ENCODE data around the gene FYCO1.
A peak's percentile ranks its signal among the peaks of the same experiment; 100 is the strongest.

Gene FYCO1

DNA sequence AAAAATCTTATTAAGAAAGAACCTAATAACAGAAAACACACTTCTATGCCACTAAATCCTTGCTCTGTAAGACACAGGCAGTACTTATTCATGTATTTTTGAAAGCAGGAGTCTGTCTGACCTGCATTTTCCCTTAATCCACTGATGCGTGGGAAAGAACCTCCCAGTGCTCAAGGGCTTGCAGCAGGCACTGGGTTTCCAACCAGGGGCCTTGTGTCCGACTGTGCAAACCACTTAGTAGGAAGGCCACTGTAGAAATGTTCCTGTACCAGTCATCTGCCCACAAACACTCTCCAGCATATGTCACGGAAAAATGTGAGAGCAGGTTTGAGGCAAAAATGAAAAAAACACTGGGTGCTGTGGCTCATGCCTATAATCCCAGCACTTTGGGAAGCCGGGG is 39.9 kb downstream of the FYCO1 start:
- DNase-seq (ENCODE audit: low read depth): no peak
- Histone ChIP-seq H3K9me3 (ENCODE audit: control insufficient read depth, low read length) (no peaks in the 10 kb centered on the region), H3K4me3 (ENCODE audit: low read length) (no peak overlapping the region), H3K4me1 (ENCODE audit: control insufficient read depth, insufficient read depth, low read length) (peaks cover 8% of the 10 kb centered on the region), H3K27me3 (replicated peaks; ENCODE audit: control insufficient read depth, insufficient read depth, low read length) (no peaks in the 10 kb centered on the region), H3K36me3 (ENCODE audit: control insufficient read depth, insufficient read depth, low read length, severe bottlenecking) (peaks cover 82% of the 10 kb centered on the region), H3K9ac (ENCODE audit: low read length) (no peak overlapping the region)

- DNase-seq (ENCODE audit: low read depth): no peak
- Histone ChIP-seq H3K27me3 (replicated peaks; ENCODE audit: control insufficient read depth, insufficient read depth, low read length) (no peaks in the 10 kb centered on the region), H3K9ac (ENCODE audit: low read length) (no peak overlapping the region), H3K4me3 (ENCODE audit: low read length) (no peak overlapping the region), H3K4me1 (ENCODE audit: control insufficient read depth, insufficient read depth, low read length) (peaks cover 8% of the 10 kb centered on the region), H3K36me3 (ENCODE audit: control insufficient read depth, insufficient read depth, low read length, severe bottlenecking) (peaks cover 82% of the 10 kb centered on the region), H3K9me3 (ENCODE audit: control insufficient read depth, low read length) (no peaks in the 10 kb centered on the region)
These were observed 40.5 kb downstream of the FYCO1 start for GRCh38 chr3:45955017-45955647.

GRCh38 chr3:45954306-45954705 is 41.3 kb downstream of the FYCO1 start:
- H3K27me3 ChIP-seq (replicated peaks; ENCODE audit: control insufficient read depth, insufficient read depth, low read length): no peaks in the 10 kb centered on the region
- H3K9ac ChIP-seq (ENCODE audit: low read length): no peak overlapping the region
- no peak overlapping the region for H3K4me3 ChIP-seq (ENCODE audit: low read length)
- no peaks in the 10 kb centered on the region for H3K9me3 ChIP-seq (ENCODE audit: control insufficient read depth, low read length)
- peaks cover 8% of the 10 kb centered on the region for H3K4me1 ChIP-seq (ENCODE audit: control insufficient read depth, insufficient read depth, low read length)
- no peak for DNase-seq (ENCODE audit: low read depth)
- peaks cover 82% of the 10 kb centered on the region for H3K36me3 ChIP-seq (ENCODE audit: control insufficient read depth, insufficient read depth, low read length, severe bottlenecking)

DNA sequence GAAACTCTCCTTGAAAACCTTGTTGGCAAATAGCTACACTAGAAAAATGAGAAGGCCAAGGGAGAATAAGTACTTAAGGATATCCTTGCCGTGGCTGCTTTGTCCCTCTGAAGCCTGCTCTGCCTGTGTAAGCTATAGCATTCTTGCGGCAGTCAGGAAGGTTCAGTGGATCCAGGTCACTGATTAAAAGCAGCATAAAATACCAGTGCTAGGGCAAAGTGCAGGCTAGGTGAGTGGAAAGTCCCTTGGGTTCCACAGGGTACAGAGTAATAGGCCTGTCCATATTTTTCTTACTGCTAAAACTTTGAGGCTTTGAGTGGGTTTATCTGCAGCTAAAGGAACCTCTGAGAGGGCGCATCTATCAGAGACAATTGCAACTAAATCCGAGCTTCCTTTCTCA is 42.1 kb downstream of the FYCO1 start:
- no peak overlapping the region for H3K9ac ChIP-seq (ENCODE audit: low read length)
- H3K9me3 ChIP-seq (ENCODE audit: control insufficient read depth, low read length): no peaks in the 10 kb centered on the region
- peaks cover 82% of the 10 kb centered on the region for H3K36me3 ChIP-seq (ENCODE audit: control insufficient read depth, insufficient read depth, low read length, severe bottlenecking)
- H3K4me1 ChIP-seq (ENCODE audit: control insufficient read depth, insufficient read depth, low read length): peaks cover 3% of the 10 kb centered on the region
- no peaks in the 10 kb centered on the region for H3K27me3 ChIP-seq (replicated peaks; ENCODE audit: control insufficient read depth, insufficient read depth, low read length)
- DNase-seq (ENCODE audit: low read depth): no peak
- no peak overlapping the region for H3K4me3 ChIP-seq (ENCODE audit: low read length)

DNA sequence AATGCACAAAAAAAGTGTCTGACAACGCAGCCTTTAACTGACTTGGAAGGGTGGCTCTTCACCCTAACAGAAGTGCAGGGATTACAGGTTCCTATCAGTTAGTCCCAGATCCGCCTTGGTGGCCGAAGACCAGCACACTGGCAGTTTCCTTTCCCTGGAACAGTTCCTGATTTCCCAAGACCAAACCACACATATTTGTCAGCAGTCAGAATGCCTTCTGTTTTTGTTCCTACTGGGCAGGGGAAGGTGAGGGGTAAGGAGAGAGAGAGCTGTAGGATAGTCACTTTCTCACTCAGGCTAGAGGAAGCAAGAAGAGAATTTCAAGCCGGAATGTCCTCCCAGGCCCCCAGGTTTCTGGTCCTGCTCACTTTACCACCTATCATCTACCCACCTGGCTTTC is 43.2 kb downstream of the FYCO1 start:
- H3K9ac ChIP-seq (ENCODE audit: low read length): no peak overlapping the region
- peaks cover 81% of the 10 kb centered on the region for H3K36me3 ChIP-seq (ENCODE audit: control insufficient read depth, insufficient read depth, low read length, severe bottlenecking)
- no peak overlapping the region for H3K4me3 ChIP-seq (ENCODE audit: low read length)
- no peaks in the 10 kb centered on the region for H3K9me3 ChIP-seq (ENCODE audit: control insufficient read depth, low read length)
- H3K4me1 ChIP-seq (ENCODE audit: control insufficient read depth, insufficient read depth, low read length): peaks cover 6% of the 10 kb centered on the region
- peak; percentile 21 for DNase-seq (ENCODE audit: low read depth)
- H3K27me3 ChIP-seq (replicated peaks; ENCODE audit: control insufficient read depth, insufficient read depth, low read length): no peaks in the 10 kb centered on the region

GRCh38 chr3:45951946-45952345 is 43.7 kb downstream of the FYCO1 start:
- H3K4me3 ChIP-seq (ENCODE audit: low read length): no peak overlapping the region
- H3K27me3 ChIP-seq (replicated peaks; ENCODE audit: control insufficient read depth, insufficient read depth, low read length): no peaks in the 10 kb centered on the region
- no peak overlapping the region for H3K9ac ChIP-seq (ENCODE audit: low read length)
- peaks cover 84% of the 10 kb centered on the region for H3K36me3 ChIP-seq (ENCODE audit: control insufficient read depth, insufficient read depth, low read length, severe bottlenecking)
- DNase-seq (ENCODE audit: low read depth): no peak
- H3K9me3 ChIP-seq (ENCODE audit: control insufficient read depth, low read length): no peaks in the 10 kb centered on the region
- peaks cover 6% of the 10 kb centered on the region for H3K4me1 ChIP-seq (ENCODE audit: control insufficient read depth, insufficient read depth, low read length)

DNA sequence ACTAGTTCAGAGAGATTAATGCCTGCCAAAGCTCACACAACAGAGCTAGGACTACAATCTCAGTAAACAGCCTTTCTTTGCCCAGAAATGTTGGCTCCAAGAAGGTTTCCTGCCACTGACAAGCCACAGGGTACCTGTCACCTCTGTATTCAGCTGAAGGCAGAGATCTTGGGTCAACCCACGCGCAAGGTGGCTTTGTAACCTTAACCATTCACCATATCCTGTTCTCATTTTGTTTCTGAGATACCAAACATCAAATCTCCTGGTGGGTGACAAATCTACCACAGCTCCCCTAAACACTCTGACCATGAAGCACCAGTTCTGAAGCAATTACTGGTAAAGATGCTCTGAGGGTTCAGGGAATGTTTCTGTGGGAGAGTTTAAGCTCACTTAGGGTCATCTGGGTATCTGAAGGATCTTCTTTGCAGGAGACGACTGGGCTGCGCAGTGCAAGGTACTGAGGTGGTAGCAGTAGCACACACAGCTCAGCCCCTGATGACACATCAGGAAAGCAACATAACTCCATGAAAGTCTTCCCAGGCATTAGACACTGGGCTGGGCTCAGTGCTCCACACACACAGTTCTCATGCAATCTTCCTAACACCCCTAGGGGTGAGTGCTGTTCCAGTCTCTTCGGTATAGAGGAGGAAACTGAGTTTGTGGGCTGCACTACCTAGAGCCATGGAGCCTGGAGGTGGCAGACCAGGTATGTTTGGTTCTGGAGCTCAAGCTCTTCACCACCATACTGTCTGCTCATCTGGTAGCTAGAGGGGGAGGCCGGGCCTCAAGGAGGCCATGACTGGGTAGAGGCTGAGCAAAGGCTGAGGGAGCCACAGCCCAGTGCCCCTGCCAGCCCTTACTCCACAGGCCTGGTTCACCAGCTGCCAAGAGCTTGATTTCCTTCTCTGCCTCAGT is 44.7 kb downstream of the FYCO1 start:
- DNase-seq (ENCODE audit: low read depth): no peak
- Histone ChIP-seq H3K9ac (ENCODE audit: low read length) (no peak overlapping the region), H3K9me3 (ENCODE audit: control insufficient read depth, low read length) (no peaks in the 10 kb centered on the region), H3K4me1 (ENCODE audit: control insufficient read depth, insufficient read depth, low read length) (peaks cover 6% of the 10 kb centered on the region), H3K27me3 (replicated peaks; ENCODE audit: control insufficient read depth, insufficient read depth, low read length) (no peaks in the 10 kb centered on the region), H3K4me3 (ENCODE audit: low read length) (no peak overlapping the region), H3K36me3 (ENCODE audit: control insufficient read depth, insufficient read depth, low read length, severe bottlenecking) (peaks cover 94% of the 10 kb centered on the region)

- Histone ChIP-seq H3K4me1 (ENCODE audit: control insufficient read depth, insufficient read depth, low read length) (peaks cover 6% of the 10 kb centered on the region), H3K4me3 (ENCODE audit: low read length) (no peak overlapping the region), H3K9me3 (ENCODE audit: control insufficient read depth, low read length) (no peaks in the 10 kb centered on the region), H3K27me3 (replicated peaks; ENCODE audit: control insufficient read depth, insufficient read depth, low read length) (no peaks in the 10 kb centered on the region), H3K36me3 (ENCODE audit: control insufficient read depth, insufficient read depth, low read length, severe bottlenecking) (peaks cover 88% of the 10 kb centered on the region), H3K9ac (ENCODE audit: low read length) (no peak overlapping the region)
- no peak for DNase-seq (ENCODE audit: low read depth)
These were observed 45.5 kb downstream of the FYCO1 start for GRCh38 chr3:45950131-45950530.

GRCh38 chr3:45949432-45949831 is 46.2 kb downstream of the FYCO1 start:
- DNase-seq (ENCODE audit: low read depth): no peak
- H3K36me3 ChIP-seq (ENCODE audit: control insufficient read depth, insufficient read depth, low read length, severe bottlenecking): peaks cover 87% of the 10 kb centered on the region
- H3K9me3 ChIP-seq (ENCODE audit: control insufficient read depth, low read length): no peaks in the 10 kb centered on the region
- no peaks in the 10 kb centered on the region for H3K27me3 ChIP-seq (replicated peaks; ENCODE audit: control insufficient read depth, insufficient read depth, low read length)
- H3K9ac ChIP-seq (ENCODE audit: low read length): no peak overlapping the region
- H3K4me3 ChIP-seq (ENCODE audit: low read length): no peak overlapping the region
- H3K4me1 ChIP-seq (ENCODE audit: control insufficient read depth, insufficient read depth, low read length): peaks cover 6% of the 10 kb centered on the region

DNA sequence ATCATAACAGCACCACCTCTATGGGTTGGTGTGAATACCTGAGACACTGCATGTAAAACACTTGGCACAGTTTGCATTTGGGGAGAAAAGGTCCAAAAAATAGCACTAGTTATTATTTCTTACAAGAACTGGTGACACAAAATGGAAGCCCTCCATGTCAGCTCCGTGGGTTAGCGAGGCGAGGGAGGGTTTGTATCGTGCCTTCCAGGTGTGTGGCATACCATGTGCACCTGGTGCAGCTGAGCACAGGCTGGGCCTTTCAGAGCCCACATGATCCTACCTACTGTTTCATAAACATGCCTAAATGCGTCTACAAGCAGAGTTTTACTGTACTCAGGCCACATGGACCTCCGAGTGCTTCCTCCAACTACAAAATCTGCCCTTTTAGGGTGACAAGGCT is 46.7 kb downstream of the FYCO1 start:
- H3K4me3 ChIP-seq (ENCODE audit: low read length): no peak overlapping the region
- no peak overlapping the region for H3K9ac ChIP-seq (ENCODE audit: low read length)
- H3K36me3 ChIP-seq (ENCODE audit: control insufficient read depth, insufficient read depth, low read length, severe bottlenecking): peaks cover 82% of the 10 kb centered on the region
- H3K4me1 ChIP-seq (ENCODE audit: control insufficient read depth, insufficient read depth, low read length): peaks cover 6% of the 10 kb centered on the region
- no peaks in the 10 kb centered on the region for H3K9me3 ChIP-seq (ENCODE audit: control insufficient read depth, low read length)
- no peaks in the 10 kb centered on the region for H3K27me3 ChIP-seq (replicated peaks; ENCODE audit: control insufficient read depth, insufficient read depth, low read length)
- DNase-seq (ENCODE audit: low read depth): no peak

DNA sequence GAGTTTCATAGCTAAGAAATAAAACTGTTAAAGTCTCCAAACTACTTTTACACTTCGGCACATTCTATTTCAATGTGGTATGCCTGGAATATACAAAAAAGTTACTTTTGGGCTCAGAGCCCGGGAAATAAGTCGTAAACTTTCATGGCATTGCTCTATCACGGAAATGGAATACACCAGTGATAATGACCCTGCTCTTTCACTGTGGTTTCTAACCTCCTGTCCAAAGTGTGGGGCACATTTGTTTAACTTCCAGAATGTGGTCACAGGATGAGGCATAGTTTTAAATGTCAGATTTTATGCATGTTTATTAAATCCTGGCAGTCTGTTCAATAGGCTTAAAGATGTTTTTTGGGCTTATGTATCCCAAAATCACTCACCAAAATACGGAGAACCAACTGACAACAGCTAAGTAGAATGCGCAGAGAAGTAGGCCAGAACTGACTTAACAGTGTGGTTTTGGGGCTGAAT is 47.3 kb downstream of the FYCO1 start:
- H3K27me3 ChIP-seq (replicated peaks; ENCODE audit: control insufficient read depth, insufficient read depth, low read length): no peaks in the 10 kb centered on the region
- peaks cover 6% of the 10 kb centered on the region for H3K4me1 ChIP-seq (ENCODE audit: control insufficient read depth, insufficient read depth, low read length)
- peak; percentile 79 for DNase-seq (ENCODE audit: low read depth)
- no peak overlapping the region for H3K4me3 ChIP-seq (ENCODE audit: low read length)
- no peak overlapping the region for H3K9ac ChIP-seq (ENCODE audit: low read length)
- peaks cover 77% of the 10 kb centered on the region for H3K36me3 ChIP-seq (ENCODE audit: control insufficient read depth, insufficient read depth, low read length, severe bottlenecking)
- H3K9me3 ChIP-seq (ENCODE audit: control insufficient read depth, low read length): no peaks in the 10 kb centered on the region

All from adipocyte (in vitro differentiated cells).